Memory B cell (primary cell): ENCODE data around the gene COG1.

Experiments used
- ATAC-seq: fragments of 150-1000 bp; cut with Tn5 transposase; 2 replicates; pipeline ENCODE4 v1.10.0; 2021; ENCODE audit warnings: low read depth, mild to moderate bottlenecking, moderate library complexity
- DNase-seq, 2 donors: peaks; one replicate each; pipeline ENCODE4 v3.0.0; 2022; ENCODE audit warnings: low spot score in 2 of 2
- H3K27ac Mint-ChIP-seq: one replicate; pipeline ENCODE4 v1.8.0; 2022; ENCODE audit warnings: mild to moderate bottlenecking, moderate library complexity, mixed read lengths
- H3K27me3 Mint-ChIP-seq: one replicate; pipeline ENCODE4 v1.8.0; 2022; ENCODE audit warnings: mixed read lengths
- H3K36me3 Mint-ChIP-seq: one replicate; pipeline ENCODE4 v1.8.0; 2022; ENCODE audit warnings: mild to moderate bottlenecking, mixed read lengths
- H3K4me1 Mint-ChIP-seq: one replicate; pipeline ENCODE4 v1.8.0; 2022; ENCODE audit warnings: mixed read lengths
- H3K4me3 Mint-ChIP-seq: one replicate; pipeline ENCODE4 v1.8.0; 2022; ENCODE audit warnings: mild to moderate bottlenecking, moderate library complexity, mixed read lengths
- H3K9me3 Mint-ChIP-seq: one replicate; pipeline ENCODE4 v1.8.0; 2022; ENCODE audit warnings: mixed read lengths

Gene COG1

DNA sequence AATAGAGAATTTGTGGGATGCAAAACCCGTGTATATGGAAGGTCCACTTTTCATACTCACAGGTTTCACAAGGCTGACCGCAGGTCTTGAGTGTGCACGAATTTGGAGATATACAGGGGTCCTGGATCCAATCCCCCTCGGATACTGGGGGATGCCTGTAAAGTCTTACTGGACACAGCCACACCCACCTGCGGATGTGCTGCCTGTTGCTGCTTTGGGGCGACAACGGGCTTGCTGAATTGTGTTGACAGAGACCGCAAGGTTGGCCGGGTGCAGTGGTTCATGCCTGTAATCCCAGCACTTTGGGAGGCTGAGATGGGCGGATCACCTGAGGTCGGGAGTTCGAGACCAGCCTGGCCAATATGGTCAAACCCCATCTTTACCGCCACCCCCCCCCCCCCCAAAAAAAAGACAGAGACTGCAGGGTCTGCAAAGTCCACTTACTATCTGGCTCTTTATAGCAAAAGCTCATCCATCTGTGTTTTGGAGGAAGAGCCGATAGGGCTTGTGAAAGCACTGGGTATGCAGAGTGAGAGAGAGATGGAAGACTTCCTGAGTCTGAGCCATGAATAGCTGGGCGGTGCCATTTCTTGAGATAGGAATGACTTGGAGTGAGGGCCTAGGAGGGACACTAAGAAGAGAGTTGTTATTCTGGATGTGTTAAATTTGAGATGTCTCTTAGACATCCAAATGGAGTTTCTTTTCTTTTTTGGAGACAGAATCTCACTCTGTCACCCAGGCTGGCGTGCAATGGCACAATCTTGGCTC lies 6.4 kb upstream of the COG1 start:
- no peaks in the 10 kb centered on the region for H3K27me3 Mint-ChIP-seq
- no peak overlapping the region for H3K4me3 Mint-ChIP-seq
- ATAC-seq (no peak), DNase-seq (no peak)
- H3K9me3 Mint-ChIP-seq: no peaks in the 10 kb centered on the region
- H3K27ac Mint-ChIP-seq: no peak overlapping the region
- peaks cover 1% of the 10 kb centered on the region for H3K36me3 Mint-ChIP-seq
- H3K4me1 Mint-ChIP-seq: peaks cover 3% of the 10 kb centered on the region

DNA sequence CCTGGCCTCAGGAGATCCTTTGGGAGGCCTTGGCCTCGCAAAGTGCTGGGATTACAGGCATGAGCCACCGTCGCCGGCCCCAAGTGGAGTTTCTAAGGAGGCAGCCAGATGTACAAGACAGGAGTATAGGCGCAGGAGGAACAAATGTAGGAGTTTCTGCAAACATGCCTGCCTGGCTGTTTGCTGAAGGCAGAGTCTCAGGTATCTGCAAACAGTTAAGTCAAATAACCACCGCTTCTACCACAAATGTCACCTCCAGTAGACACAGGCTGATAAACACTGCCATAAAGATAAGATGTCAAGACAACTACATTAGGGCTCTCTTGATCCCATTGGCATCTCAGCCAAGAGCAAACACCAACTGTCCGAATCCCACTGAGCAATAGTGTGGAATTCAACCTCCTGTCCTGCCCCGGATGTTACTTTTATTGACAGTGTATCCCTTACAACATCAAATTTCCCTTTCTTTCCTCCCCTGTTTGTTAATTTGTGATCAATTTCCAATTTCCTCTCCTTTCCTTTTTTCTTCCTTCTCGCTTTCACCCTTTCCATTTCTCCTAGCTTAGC lies 5.6 kb upstream of the COG1 start:
- Mint-ChIP-seq H3K4me3 (no peak overlapping the region), H3K27me3 (no peaks in the 10 kb centered on the region), H3K27ac (no peak overlapping the region), H3K36me3 (peaks cover under 1% of the 10 kb centered on the region), H3K4me1 (peaks cover 3% of the 10 kb centered on the region), H3K9me3 (no peaks in the 10 kb centered on the region)
- ATAC-seq: no peak
- DNase-seq: no peak

DNA sequence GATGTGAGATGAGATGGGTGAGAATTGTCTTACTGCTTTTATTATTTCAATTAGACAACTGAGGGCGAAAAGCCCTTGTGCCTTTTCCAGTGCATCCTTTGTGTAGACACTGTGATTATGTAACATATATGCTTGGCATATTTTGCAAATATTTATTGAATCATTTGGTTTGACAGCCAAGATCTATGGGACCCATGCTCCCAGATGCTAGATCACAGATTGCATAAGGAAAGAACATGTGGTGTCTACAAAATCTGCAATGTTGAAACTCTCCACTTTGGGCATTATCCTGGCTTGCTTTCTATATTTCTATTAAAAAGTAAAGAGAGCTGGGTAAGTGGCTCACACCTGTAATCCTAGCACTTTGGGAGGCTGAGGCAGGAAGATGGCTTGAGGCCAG lies 4.8 kb upstream of the COG1 start:
- no peak for DNase-seq
- no peak for ATAC-seq
- Mint-ChIP-seq H3K27me3 (no peaks in the 10 kb centered on the region), H3K36me3 (no peaks in the 10 kb centered on the region), H3K4me3 (no peak overlapping the region), H3K27ac (no peak overlapping the region), H3K4me1 (peaks cover 3% of the 10 kb centered on the region), H3K9me3 (no peaks in the 10 kb centered on the region)

DNA sequence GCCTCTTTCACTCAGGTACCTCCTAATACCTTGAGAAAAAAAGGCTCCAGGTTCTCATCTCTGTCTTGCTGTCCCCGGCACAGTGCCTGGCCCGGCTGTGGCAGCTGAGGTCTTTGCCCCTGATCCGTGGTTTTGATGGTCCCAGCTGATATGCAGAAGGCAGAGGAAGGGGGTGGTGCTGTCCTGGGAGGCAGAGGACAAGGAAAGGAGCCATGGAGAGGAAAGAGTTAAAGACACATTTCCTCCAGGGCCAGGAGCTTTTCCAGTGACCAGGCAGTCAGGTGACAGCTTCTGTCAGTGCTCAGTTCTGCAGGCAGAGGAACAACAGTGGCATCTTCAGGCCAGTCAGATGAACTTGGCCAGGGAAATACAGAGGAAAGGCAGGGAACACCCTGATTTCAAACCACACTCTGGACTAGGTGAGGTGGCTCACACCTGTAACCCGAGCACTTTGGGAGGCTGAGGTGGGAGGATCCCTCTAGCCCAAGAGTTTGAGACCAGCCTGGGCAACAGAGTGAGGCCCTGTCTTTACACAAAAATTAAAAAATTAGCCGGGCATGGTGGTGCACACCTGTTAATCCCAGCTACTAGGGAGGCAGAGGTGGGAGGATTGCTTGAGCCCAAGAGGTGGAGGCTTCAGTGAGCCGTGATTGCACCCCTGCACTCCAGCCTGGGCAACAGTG lies 3.3 kb upstream of the COG1 start:
- Mint-ChIP-seq H3K9me3 (no peaks in the 10 kb centered on the region), H3K4me3 (no peak overlapping the region), H3K4me1 (peaks cover 9% of the 10 kb centered on the region), H3K36me3 (no peaks in the 10 kb centered on the region), H3K27me3 (no peaks in the 10 kb centered on the region), H3K27ac (no peak overlapping the region)
- DNase-seq (no peak), ATAC-seq (no peak)

DNA sequence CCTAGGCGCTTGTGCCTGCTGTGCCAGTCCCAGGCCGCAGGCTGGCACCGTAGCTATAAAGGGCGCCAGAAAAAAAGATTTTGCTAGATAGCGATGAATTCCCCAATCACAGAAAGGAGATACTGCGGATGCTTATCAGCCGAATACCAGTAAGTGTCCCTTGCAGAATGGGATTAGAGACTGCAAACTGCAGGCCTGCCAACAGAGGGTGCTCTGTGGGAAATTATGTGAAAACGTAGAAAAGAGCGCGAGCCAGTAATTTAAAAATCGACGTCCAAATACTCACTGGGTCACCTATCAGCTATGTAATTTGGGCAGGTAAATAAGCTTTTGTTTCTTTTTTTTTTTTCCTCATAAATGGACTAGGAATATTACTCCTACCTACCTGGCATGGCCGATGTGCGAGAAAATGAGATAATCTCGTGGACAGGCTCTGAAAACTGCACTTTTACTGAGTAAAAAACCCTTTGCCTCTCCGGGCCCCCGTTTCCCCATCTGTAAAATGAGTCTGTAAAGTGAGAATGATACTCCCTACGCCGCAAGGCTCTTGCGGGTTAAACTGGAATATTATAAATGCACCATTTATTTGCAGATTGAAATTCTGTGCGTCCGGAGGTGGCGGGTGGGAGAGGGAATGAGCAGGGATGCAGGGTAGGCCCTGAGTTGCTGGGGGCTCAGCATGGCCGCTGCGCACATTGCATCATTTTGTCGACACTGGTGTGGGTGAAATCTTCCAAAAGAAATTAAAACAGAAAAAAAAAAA lies 1.2 kb upstream of the COG1 start:
- peaks cover 10% of the 10 kb centered on the region for H3K4me1 Mint-ChIP-seq
- H3K9me3 Mint-ChIP-seq: no peaks in the 10 kb centered on the region
- peak; percentile 49 to 50 for DNase-seq
- H3K27me3 Mint-ChIP-seq: no peaks in the 10 kb centered on the region
- H3K27ac Mint-ChIP-seq: no peak overlapping the region
- ATAC-seq: peak; percentile 28
- H3K4me3 Mint-ChIP-seq: peak overlapping the region; percentile 71
- no peaks in the 10 kb centered on the region for H3K36me3 Mint-ChIP-seq

DNA sequence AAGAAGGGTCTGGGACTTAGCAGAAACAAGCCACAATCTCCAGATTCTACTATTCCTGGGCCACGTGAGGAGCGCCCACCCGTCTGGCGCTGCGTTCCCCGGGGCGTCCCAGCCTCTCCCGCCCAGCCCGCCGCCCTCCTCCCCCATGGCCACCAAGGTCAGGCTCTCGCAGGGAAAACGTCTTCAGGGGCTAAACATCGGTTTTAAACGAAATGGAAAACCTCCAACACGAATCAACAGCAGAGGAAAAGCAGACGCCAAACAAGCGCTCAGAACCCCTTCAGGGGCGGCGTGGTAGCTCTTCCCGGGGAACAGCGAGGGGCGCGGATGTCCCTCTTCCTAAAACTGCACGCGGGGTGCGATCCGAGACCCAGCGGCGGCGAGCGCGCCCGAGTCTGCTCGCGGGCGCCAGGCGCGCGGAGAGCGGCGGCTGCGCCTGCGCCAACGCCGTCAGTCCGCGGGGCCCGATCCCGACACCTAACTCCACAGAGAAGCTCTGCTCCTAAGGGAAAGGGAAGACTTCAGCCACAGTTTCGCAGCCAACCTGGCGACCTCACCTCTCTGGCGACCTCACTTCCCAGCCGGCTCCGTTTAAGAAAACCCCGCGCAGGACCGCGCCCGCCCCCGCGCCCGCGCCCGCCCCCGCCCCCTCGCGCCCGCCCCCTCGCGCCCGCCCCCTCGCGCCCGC lies 505 bp upstream of the COG1 start:
- H3K27ac Mint-ChIP-seq: peak overlapping the region; percentile 87
- no peaks in the 10 kb centered on the region for H3K27me3 Mint-ChIP-seq
- peaks cover 10% of the 10 kb centered on the region for H3K4me1 Mint-ChIP-seq
- peak overlapping the region; percentile 91 for H3K4me3 Mint-ChIP-seq
- no peaks in the 10 kb centered on the region for H3K9me3 Mint-ChIP-seq
- H3K36me3 Mint-ChIP-seq: peaks cover 2% of the 10 kb centered on the region
- DNase-seq (peak; percentile 59 to 77), ATAC-seq (peak; percentile 81)

DNA sequence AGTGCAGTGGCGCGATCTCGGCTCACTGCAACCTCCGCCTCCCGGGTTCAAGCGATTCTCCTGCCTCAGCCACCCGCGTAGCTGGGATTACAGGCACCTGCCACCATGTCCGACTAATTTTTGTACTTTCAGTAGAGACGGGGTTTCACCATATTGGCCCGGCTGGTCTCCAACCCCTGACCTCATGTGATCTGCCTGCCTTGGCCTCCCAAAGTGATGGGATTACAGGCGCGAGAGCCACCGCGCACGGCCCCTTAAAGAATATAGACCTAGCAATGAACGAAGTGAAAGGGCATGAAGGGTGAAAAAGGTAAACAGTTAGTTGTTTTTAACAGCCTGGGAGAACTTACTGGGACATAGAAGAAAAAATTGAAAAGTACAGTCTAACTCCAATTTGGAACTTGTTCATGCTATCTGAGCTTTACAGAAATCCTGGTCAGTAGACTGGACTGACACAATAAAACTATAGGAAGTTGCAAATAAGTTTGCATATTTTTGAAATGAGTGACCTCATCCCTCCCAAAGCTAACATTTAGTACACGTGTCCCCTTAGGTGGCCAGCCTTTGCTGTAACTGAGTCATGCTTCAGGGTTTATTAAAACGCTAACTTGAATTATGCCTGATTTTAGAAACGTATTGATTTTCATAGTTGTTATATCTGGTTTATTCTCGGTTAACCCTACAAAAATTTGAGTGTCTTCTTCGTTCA lies 1.8 kb downstream of the COG1 start:
- H3K4me1 Mint-ChIP-seq: peaks cover 12% of the 10 kb centered on the region
- peaks cover 17% of the 10 kb centered on the region for H3K36me3 Mint-ChIP-seq
- no peak overlapping the region for H3K27ac Mint-ChIP-seq
- DNase-seq: no peak
- no peaks in the 10 kb centered on the region for H3K27me3 Mint-ChIP-seq
- H3K9me3 Mint-ChIP-seq: no peaks in the 10 kb centered on the region
- peak overlapping the region; percentile 41 for H3K4me3 Mint-ChIP-seq
- no peak for ATAC-seq

DNA sequence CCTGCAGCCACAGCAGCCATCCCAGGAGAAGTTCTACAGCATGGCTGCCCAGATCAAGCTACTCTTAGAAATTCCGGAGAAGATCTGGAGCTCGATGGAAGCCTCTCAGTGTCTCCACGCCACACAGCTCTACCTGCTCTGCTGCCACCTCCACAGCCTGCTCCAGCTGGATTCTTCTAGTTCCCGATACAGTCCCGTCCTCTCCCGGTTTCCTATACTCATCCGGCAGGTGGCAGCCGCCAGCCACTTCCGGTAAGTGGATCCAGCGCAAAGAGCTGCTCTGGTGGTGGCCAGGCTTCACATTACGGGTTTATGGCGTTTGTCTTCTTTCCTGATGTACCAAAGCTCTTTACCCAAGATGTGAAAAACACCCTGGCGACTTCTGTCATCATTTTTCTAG lies 3.6 kb downstream of the COG1 start:
- Mint-ChIP-seq H3K4me3 (no peak overlapping the region), H3K9me3 (no peaks in the 10 kb centered on the region), H3K27me3 (no peaks in the 10 kb centered on the region), H3K27ac (peak overlapping the region; percentile 56), H3K4me1 (peaks cover 9% of the 10 kb centered on the region), H3K36me3 (peaks cover 24% of the 10 kb centered on the region)
- ATAC-seq: no peak
- no peak for DNase-seq

DNA sequence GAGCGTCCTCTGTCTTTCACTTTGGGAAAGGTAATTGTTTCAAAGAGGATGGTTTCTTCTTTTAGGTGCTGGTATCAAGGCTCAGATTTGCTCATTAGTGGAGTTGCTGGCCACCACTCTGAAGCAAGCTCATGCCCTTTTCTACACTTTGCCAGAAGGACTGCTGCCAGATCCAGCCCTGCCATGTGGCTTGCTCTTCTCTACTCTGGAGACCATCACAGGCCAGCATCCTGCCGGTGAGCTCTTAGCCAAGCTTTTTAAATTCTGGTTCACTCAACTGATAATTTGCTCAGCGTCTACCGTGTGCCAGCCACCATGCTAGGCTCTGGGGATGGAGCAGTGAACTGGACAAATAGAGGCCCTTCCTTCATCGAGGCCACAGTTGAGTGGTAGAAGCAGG lies 4.3 kb downstream of the COG1 start:
- Mint-ChIP-seq H3K4me1 (peaks cover 9% of the 10 kb centered on the region), H3K36me3 (peaks cover 24% of the 10 kb centered on the region), H3K27me3 (no peaks in the 10 kb centered on the region), H3K9me3 (no peaks in the 10 kb centered on the region), H3K4me3 (no peak overlapping the region), H3K27ac (peak overlapping the region; percentile 56)
- ATAC-seq: no peak
- DNase-seq: no peak

DNA sequence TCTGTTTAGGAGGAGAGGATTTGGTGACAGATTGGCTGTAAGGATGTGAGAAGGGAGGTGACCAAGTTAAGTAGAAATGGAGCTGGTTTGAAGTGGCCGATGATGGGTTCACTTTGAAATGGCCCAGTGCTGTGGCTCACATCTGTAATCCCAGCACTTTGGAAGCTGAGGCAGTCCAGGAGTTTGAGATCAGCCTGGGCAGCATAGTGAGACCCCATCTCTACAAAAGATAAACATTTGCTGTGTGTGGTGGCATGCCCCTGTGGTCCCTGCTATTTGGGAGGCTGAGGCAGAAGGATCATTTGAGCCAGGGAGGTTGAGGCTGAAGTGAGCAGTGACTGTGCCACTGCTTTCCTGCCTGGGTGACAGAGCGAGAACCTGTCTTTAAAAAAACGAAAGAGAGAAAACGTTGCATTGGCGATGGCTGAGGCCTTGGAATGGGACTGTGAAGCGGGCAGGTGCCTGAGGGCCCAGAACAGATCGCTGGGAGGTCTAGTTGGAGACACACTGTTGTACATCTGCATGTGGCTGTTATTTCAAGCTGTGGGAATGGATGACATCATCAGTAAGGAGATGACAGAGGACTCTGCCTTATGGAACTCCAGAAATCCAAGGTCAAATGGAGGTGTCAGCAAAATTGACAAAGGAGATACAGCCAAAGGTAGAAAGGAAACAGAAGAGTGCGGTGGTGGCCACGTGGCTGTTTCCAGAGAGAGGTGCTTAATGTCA lies 5.5 kb downstream of the COG1 start:
- Mint-ChIP-seq H3K36me3 (peaks cover 24% of the 10 kb centered on the region), H3K4me1 (peaks cover 8% of the 10 kb centered on the region), H3K27me3 (no peaks in the 10 kb centered on the region), H3K4me3 (no peak overlapping the region), H3K9me3 (no peaks in the 10 kb centered on the region), H3K27ac (no peak overlapping the region)
- DNase-seq: no peak
- no peak for ATAC-seq

DNA sequence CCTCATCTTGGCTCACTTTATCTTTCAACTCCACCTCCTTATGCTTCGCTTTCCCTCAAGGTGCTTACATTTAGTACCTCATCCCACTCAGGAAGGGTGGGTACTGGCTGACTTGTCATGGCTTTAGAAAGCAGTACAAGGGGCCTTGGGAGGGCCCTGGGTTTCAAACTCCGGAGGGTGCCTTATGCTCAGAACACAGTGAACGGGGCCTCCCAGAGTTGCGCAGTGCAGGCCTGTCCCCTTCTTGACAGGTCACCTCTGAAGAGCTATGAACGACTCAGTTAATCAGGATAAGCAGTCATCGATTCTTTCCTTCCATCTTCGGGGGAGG lies 6.0 kb downstream of the COG1 start:
- peaks cover 24% of the 10 kb centered on the region for H3K36me3 Mint-ChIP-seq
- H3K4me1 Mint-ChIP-seq: peaks cover 4% of the 10 kb centered on the region
- no peak for DNase-seq
- H3K27ac Mint-ChIP-seq: no peak overlapping the region
- no peak overlapping the region for H3K4me3 Mint-ChIP-seq
- no peaks in the 10 kb centered on the region for H3K9me3 Mint-ChIP-seq
- H3K27me3 Mint-ChIP-seq: no peaks in the 10 kb centered on the region
- no peak for ATAC-seq

DNA sequence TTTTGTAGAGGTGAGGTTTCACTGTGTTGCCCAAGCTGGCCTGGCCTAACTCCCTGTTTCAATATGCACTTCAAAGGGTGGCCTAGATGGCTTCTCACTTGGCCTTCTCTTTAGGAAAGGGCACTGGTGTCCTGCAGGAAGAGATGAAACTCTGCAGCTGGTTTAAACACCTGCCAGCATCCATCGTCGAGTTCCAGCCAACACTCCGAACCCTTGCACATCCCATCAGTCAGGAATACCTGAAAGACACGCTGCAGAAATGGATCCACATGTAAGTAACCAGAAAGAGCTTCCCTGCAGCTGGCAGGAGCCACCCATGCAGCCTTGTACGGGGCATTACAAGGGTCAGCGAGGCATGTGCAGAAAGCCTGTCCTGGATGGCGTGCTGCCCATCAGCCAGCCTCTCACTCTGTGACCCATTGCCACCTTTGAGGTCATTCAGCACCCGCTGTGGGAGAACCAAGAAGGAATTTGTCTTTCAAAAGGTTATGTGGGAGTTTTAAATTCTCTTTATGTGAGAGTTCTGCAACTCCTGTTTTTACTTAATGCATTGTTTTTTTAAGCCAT lies 7.0 kb downstream of the COG1 start:
- Mint-ChIP-seq H3K4me3 (no peak overlapping the region), H3K36me3 (peaks cover 24% of the 10 kb centered on the region), H3K27me3 (no peaks in the 10 kb centered on the region), H3K9me3 (no peaks in the 10 kb centered on the region), H3K4me1 (peaks cover 2% of the 10 kb centered on the region), H3K27ac (no peak overlapping the region)
- no peak for ATAC-seq
- DNase-seq: no peak
